GM12891 (cell line): ENCODE measurements around the gene ELL.

Experiments used
- POLR2A ChIP-seq: IDR thresholded peaks from 2 replicates; pipeline ENCODE4 v1.6.1; 2011; ENCODE audit warnings: low read depth, low read length, control low read depth
- POLR2AphosphoS5 ChIP-seq: IDR thresholded peaks from 2 replicates; pipeline ENCODE4 v1.6.1; 2011; ENCODE audit warnings: low read depth, low read length, control low read depth
- POU2F2 ChIP-seq: IDR thresholded peaks from 2 replicates; pipeline ENCODE4 v1.6.1; 2011; ENCODE audit warnings: low read depth, mild to moderate bottlenecking, control low read depth, low read length, moderate library complexity
- TAF1 ChIP-seq: IDR thresholded peaks from 2 replicates; pipeline ENCODE4 v1.6.1; 2011; ENCODE audit warnings: low read depth, low read length, control low read depth

GRCh38 chr19:18415178-18415867 is 106.5 kb downstream of the ELL start:
- TF ChIP-seq POLR2AphosphoS5 (no peak), POLR2A (no peak), TAF1 (no peak), POU2F2 (no peak)
